WI38 (cell line): ENCODE measurements around the gene VRK2.
"Not testable (repeated sequence)": the region's sequence is repeated elsewhere in the genome, so short reads cannot be mapped to it uniquely, and the experiment has no call there.

Source experiments
- H3K4me3 ChIP-seq: 2 replicates; pipeline ENCODE4 v1.5.1; 2011; ENCODE audit warnings: low read depth, mild to moderate bottlenecking, control low read depth, low read length
- CTCF ChIP-seq: IDR thresholded peaks from 2 replicates; pipeline ENCODE4 v1.5.1; 2012; ENCODE audit warnings: low read depth, mild to moderate bottlenecking, control low read depth, low read length

The VRK2 gene

DNA sequence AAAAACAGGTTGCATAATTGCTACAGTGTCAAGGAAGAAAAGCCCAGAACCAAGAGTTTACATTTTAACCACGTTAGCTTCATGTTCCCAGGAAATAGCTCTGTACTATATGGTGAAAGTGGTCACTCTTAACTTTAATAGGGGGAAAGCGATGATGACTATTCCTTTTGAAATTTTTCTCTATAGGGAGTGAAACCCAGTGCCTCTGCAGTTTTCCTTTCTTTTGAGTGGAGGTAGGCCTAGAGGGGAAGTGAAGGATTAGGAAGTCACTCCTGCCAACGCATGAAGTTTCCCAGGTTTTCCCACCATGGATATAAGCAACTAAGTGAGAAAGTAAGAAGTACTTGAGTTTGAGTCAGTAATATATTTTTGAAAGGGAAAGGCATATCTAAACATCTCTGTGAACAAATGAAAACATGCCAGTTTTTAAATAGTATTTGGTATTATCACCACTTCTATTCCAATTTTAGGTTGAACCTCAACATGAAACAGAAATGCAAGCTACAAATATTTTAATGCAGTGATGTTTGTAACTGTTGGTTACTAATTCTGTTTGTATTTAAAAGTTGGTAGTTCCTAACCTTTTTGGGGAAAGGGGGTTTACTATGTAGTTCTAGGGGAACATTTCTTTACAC, 91.9 kb downstream of the VRK2 start:
- no peak for TF ChIP-seq CTCF
- H3K4me3 ChIP-seq: no peak overlapping the region

DNA sequence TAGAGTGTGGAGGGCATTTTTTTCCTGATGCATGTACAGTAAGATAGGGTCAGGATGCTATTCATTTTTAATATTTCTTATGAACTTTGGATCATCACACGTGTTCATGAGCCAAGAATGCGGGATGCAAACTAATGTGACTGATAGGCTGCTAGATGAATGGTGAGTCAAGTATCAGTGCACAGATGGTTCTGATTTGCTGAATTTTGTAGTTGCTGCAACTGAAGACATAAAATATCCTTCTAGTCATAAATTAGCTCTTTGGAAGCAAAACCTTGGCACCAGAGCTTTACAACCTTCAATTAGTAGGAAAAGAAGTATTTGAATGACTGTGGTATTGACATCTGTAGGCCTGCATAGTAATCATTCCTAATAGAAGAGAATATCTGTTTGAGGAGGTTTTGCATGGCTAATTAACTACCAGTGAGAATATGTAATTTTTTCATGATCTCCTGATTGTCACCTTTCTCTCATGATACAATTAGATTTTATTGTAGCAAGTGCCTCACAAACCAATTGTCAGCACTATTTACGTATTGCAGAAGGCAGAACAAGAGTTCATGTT, 94.0 kb downstream of the VRK2 start:
- H3K4me3 ChIP-seq: no peak overlapping the region
- TF ChIP-seq CTCF: no peak

- H3K4me3 ChIP-seq: not testable (repeated sequence)
Measured at GRCh38 chr2:58145769-58146168, 99.2 kb downstream of the VRK2 start.

GRCh38 chr2:58146707-58147106, 100.1 kb downstream of the VRK2 start:
- no peak overlapping the region for H3K4me3 ChIP-seq
- TF ChIP-seq CTCF: no peak

DNA sequence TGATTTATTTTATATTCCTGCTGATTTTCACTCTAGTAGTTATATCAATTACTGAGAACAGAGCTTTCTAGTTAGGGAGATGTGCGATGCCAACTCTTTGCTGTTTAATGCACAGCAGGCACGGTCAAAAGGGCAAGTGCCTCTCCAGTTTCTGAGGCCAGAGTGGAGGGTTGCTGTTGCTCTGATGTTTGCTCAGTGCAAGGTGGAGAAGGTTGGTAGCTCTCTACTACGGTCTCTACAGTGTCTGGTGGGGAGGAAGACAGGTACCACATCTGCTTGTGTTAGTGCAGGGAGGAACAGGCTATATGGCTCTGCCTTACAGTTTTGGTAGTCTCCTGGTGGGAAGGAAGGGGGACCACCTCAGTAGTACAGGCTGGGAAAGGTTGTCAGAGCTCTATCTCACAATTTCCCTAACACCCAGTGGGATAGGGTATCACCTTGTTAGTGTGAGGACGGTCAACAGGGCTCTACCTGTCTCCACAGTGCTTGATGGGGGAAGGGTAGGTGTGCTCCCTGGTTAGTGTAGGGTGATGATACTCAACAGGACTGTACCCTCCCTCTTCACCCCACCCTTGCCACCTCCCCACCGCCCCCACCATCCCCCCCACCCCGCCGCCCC, 108.7 kb downstream of the VRK2 start:
- no peak for TF ChIP-seq CTCF
- no peak overlapping the region for H3K4me3 ChIP-seq

DNA sequence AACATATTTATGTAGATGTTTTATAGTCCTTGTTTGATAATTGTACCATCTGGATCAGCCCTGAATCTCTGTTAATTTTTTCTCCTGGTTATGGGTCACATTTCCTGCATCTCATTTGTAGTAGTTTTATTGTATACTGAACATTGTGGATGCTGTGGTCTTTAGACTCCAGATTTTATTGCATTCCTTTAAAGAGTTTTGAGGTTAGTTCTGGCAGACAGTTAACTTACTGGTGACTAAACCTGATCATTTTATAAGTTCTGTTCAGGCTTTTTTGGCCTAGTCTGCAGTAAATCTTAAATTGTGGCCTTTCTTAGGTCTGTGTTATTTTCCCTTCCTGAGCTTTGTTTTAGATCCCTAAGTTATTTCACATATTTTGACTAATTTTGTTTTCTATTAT, 110.2 kb downstream of the VRK2 start:
- no peak overlapping the region for H3K4me3 ChIP-seq
- no peak for TF ChIP-seq CTCF

GRCh38 chr2:58157754-58158153, 111.1 kb downstream of the VRK2 start:
- no peak for TF ChIP-seq CTCF
- H3K4me3 ChIP-seq: no peak overlapping the region

DNA sequence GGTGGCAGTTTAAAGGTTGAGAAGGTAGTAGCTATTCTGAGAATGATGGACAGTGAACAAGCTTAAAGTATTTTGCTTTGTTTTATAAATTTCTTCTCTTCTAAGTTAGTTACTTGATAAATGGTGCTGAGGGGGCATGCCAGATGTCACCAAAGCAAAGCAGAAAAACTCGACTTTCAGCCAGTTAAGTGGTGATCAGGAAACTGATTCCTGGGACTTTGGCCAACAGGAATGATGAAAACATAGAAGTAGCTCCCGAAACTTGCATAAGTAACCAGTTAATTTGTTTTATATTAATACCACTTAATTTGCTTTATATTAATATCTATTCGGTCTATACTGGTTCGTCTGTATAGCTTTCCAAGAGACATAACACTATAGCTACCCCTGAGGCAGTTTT, 111.9 kb downstream of the VRK2 start:
- TF ChIP-seq CTCF: no peak

More for the DNA sequence above, 111.9 kb downstream of the VRK2 start:
- H3K4me3 ChIP-seq: no peak overlapping the region
